ENCODE results near the gene RUNX2. TPM values are rescaled to one million over a fixed set of nuclear protein-coding genes. Genes with fewer than 3 reads are reported as not detected.

Gene RUNX2
- total RNA-seq, 1 experiment from 2014 or later: 7.0 TPM

GRCh38 chr6:45488889-45489288 is 160.8 kb downstream of the RUNX2 start:
- intact Hi-C loops (cut with micrococcal nuclease; ENCODE audit: unreplicated experiment): no loop called here
- no peak for DNase-seq (ENCODE audit: low read depth, low spot score)

GRCh38 chr6:45491048-45491735 is 163.1 kb downstream of the RUNX2 start:
- POLR2A ChIA-PET: no interaction called here
- H3K4me3 ChIP-seq (ENCODE audit: low read depth in 2 of 2, low read length in 2 of 2): no peak overlapping the region
- no peaks in the 10 kb centered on the region for H3K4me1 ChIP-seq (ENCODE audit: control insufficient read depth, insufficient read depth, low read length)
- no peaks in the 10 kb centered on the region for H3K9me3 ChIP-seq (ENCODE audit: control insufficient read depth, insufficient read depth, low read depth, low read length)
- no TSS peak for BruUV-seq (replicated peaks)
- CTCF ChIA-PET: no interaction called here
- DNase-seq (ENCODE audit: low read depth, low spot score) (no peak), ATAC-seq (no peak)
- in situ Hi-C loops (cut with HindIII; ENCODE audit: low pct_unique_long_range_greater_than_20kb, low sequenced_read_pairs) (no loop called here), intact Hi-C loops (cut with micrococcal nuclease; ENCODE audit: unreplicated experiment) (no loop called here)
- H3K27me3 ChIP-seq (ENCODE audit: control insufficient read depth, insufficient read depth, low read length): no peaks in the 10 kb centered on the region
- no peak for TF ChIP-seq CTCF (IDR thresholded peaks at IDR 0.05)
- no peak for TF ChIP-seq TCF7L2 (IDR thresholded peaks at IDR 0.05; ENCODE audit: low read depth, low read length)
- no peak for TF ChIP-seq REST (IDR thresholded peaks at IDR 0.05; ENCODE audit: insufficient read depth in 1 of 2, low read depth in 2 of 2, low read length in 1 of 2)
- no peak for TF ChIP-seq SIN3A (IDR thresholded peaks at IDR 0.05; ENCODE audit: borderline replicate concordance, insufficient read depth, low read depth, low read length)
- TF ChIP-seq POLR2AphosphoS5 (IDR thresholded peaks at IDR 0.05; ENCODE audit: low read depth, low read length): no peak
- no peaks in the 10 kb centered on the region for H3K36me3 ChIP-seq (ENCODE audit: control insufficient read depth, insufficient read depth, low read length)
- H3K27ac ChIP-seq (ENCODE audit: low read length): no peak overlapping the region

More at GRCh38 chr6:45488889-45489288, 160.8 kb downstream of the RUNX2 start:
- no peak for ATAC-seq
- CTCF ChIA-PET: no interaction called here
- Histone ChIP-seq H3K4me1 (ENCODE audit: control insufficient read depth, insufficient read depth, low read length) (no peaks in the 10 kb centered on the region), H3K9me3 (ENCODE audit: control insufficient read depth, insufficient read depth, low read depth, low read length) (no peaks in the 10 kb centered on the region), H3K4me3 (ENCODE audit: low read depth in 2 of 2, low read length in 2 of 2) (no peak overlapping the region), H3K27ac (ENCODE audit: low read length) (no peak overlapping the region), H3K27me3 (ENCODE audit: control insufficient read depth, insufficient read depth, low read length) (no peaks in the 10 kb centered on the region), H3K36me3 (ENCODE audit: control insufficient read depth, insufficient read depth, low read length) (no peaks in the 10 kb centered on the region)
- BruUV-seq (replicated peaks): no TSS peak
- in situ Hi-C loops (cut with HindIII; ENCODE audit: low pct_unique_long_range_greater_than_20kb, low sequenced_read_pairs): no loop called here
- TF ChIP-seq SIN3A (IDR thresholded peaks at IDR 0.05; ENCODE audit: borderline replicate concordance, insufficient read depth, low read depth, low read length) (no peak), REST (IDR thresholded peaks at IDR 0.05; ENCODE audit: insufficient read depth in 1 of 2, low read depth in 2 of 2, low read length in 1 of 2) (no peak), CTCF (IDR thresholded peaks at IDR 0.05) (no peak)
- POLR2A ChIA-PET: no interaction called here
